Loucy (cell line): ENCODE results near the gene GPRC5C.

Experiments used
- H2AFZ ChIP-seq: fragments of 200-600 bp; sonication (generic); 2 replicates; pipeline ENCODE4 v1.6.0; 2016; ENCODE audit warnings: antibody characterized with exemption, mild to moderate bottlenecking, low read length, moderate library complexity
- H3F3A ChIP-seq: fragments of 200-600 bp; 2 replicates; pipeline ENCODE4 v1.6.0; 2016; ENCODE audit warnings: antibody characterized with exemption, low read depth, mild to moderate bottlenecking
- H3K27me3 ChIP-seq: fragments of 200-600 bp; sonication (generic); 2 replicates; pipeline ENCODE4 v1.6.1; 2014; ENCODE audit warnings: low read length, mild to moderate bottlenecking; ENCODE audit not compliant: insufficient read depth, poor library complexity, severe bottlenecking
- H3K36me3 ChIP-seq: fragments of 200-600 bp; sonication (generic); 2 replicates; pipeline ENCODE4 v1.6.1; 2016; ENCODE audit warnings: low read length; ENCODE audit not compliant: insufficient read depth
- H3K4me1 ChIP-seq: fragments of 200-600 bp; sonication (generic); 2 replicates; pipeline ENCODE4 v1.5.1; 2014; ENCODE audit warnings: low read length, mild to moderate bottlenecking; ENCODE audit not compliant: insufficient read depth, poor library complexity, severe bottlenecking
- H3K4me2 ChIP-seq: fragments of 200-600 bp; sonication (generic); 2 replicates; pipeline ENCODE4 v1.6.0; 2014; ENCODE audit warnings: antibody characterized with exemption, low read length, low read depth, mild to moderate bottlenecking; ENCODE audit not compliant: poor library complexity, severe bottlenecking
- H3K4me3 ChIP-seq: fragments of 200-600 bp; sonication (generic); 2 replicates; pipeline ENCODE4 v1.5.1; 2014; ENCODE audit warnings: low read length, mild to moderate bottlenecking, mixed read lengths; ENCODE audit not compliant: poor library complexity, severe bottlenecking
- H3K79me2 ChIP-seq: fragments of 200-600 bp; sonication (generic); 2 replicates; pipeline ENCODE4 v1.6.1; 2014; ENCODE audit warnings: low read length; ENCODE audit not compliant: insufficient read depth
- H3K9ac ChIP-seq: fragments of 200-600 bp; sonication (generic); 2 replicates; pipeline ENCODE4 v1.6.0; 2014; ENCODE audit warnings: mild to moderate bottlenecking, low read depth, low read length, moderate library complexity; ENCODE audit not compliant: poor library complexity, severe bottlenecking
- H3K9me2 ChIP-seq: fragments of 200-600 bp; sonication (generic); replicated peaks from 2 replicates; pipeline ENCODE4 v1.6.1; 2016; ENCODE audit warnings: low read depth, low read length, mixed read lengths
- H3K9me3 ChIP-seq: fragments of 200-600 bp; sonication (generic); 2 replicates; pipeline ENCODE4 v1.6.1; 2014; ENCODE audit warnings: mild to moderate bottlenecking, antibody characterized with exemption, low read length, low read depth; ENCODE audit not compliant: insufficient read depth
- H4K20me1 ChIP-seq: fragments of 200-600 bp; sonication (generic); 2 replicates; pipeline ENCODE4 v1.6.0; 2014; ENCODE audit warnings: antibody characterized with exemption, low read length, mild to moderate bottlenecking; ENCODE audit not compliant: insufficient read depth, poor library complexity, severe bottlenecking
- CTCF ChIP-seq: fragments of 200-600 bp; sonication (generic); conservative IDR thresholded peaks from 2 replicates; pipeline ENCODE4 v1.5.1; 2014; ENCODE audit warnings: mild to moderate bottlenecking, antibody characterized with exemption, low read length
- EZH2phosphoT487 ChIP-seq: fragments of 200-600 bp; IDR thresholded peaks from 2 replicates; pipeline ENCODE4 v1.6.1; 2018; ENCODE audit warnings: antibody characterized with exemption, mild to moderate bottlenecking, moderate library complexity, borderline replicate concordance

Gene GPRC5C

GRCh38 chr17:74424117-74424516 lies 7.8 kb upstream of the GPRC5C start:
- Histone ChIP-seq H3K9ac (no peak overlapping the region), H3K4me1 (no peaks in the 10 kb centered on the region), H3K9me3 (no peaks in the 10 kb centered on the region), H3K27me3 (no peaks in the 10 kb centered on the region), H2AFZ (no peak overlapping the region), H3K36me3 (no peaks in the 10 kb centered on the region), H3K79me2 (no peaks in the 10 kb centered on the region), H3K4me3 (no peak overlapping the region), H4K20me1 (no peaks in the 10 kb centered on the region), H3F3A (no peaks in the 10 kb centered on the region), H3K9me2 (no peaks in the 10 kb centered on the region), H3K4me2 (no peak overlapping the region)
- TF ChIP-seq EZH2phosphoT487 = no peak
- TF ChIP-seq CTCF = no peak

GRCh38 chr17:74424657-74425056 lies 7.2 kb upstream of the GPRC5C start:
- no peaks in the 10 kb centered on the region for H4K20me1 ChIP-seq
- no peak overlapping the region for H3K4me2 ChIP-seq
- H3K4me1 ChIP-seq = no peaks in the 10 kb centered on the region
- H3K36me3 ChIP-seq = no peaks in the 10 kb centered on the region
- H2AFZ ChIP-seq = no peak overlapping the region
- no peaks in the 10 kb centered on the region for H3F3A ChIP-seq
- H3K27me3 ChIP-seq = no peaks in the 10 kb centered on the region
- H3K79me2 ChIP-seq = no peaks in the 10 kb centered on the region
- no peaks in the 10 kb centered on the region for H3K9me3 ChIP-seq
- H3K4me3 ChIP-seq = no peak overlapping the region
- no peaks in the 10 kb centered on the region for H3K9me2 ChIP-seq
- H3K9ac ChIP-seq = no peak overlapping the region
- TF ChIP-seq CTCF = no peak
- no peak for TF ChIP-seq EZH2phosphoT487

GRCh38 chr17:74426551-74427047 lies 5.3 kb upstream of the GPRC5C start:
- Histone ChIP-seq H3K27me3 (no peaks in the 10 kb centered on the region), H4K20me1 (no peaks in the 10 kb centered on the region), H3K36me3 (no peaks in the 10 kb centered on the region), H3K9me3 (no peaks in the 10 kb centered on the region), H2AFZ (no peak overlapping the region), H3K4me1 (no peaks in the 10 kb centered on the region), H3K9ac (no peak overlapping the region), H3K79me2 (no peaks in the 10 kb centered on the region), H3F3A (no peaks in the 10 kb centered on the region), H3K4me2 (no peak overlapping the region), H3K4me3 (no peak overlapping the region), H3K9me2 (no peaks in the 10 kb centered on the region)
- TF ChIP-seq CTCF = no peak
- no peak for TF ChIP-seq EZH2phosphoT487
